ENCODE data around the gene HACD1.
"Not testable (repeated sequence)": the region's sequence is repeated elsewhere in the genome, so short reads cannot be mapped to it uniquely, and the experiment has no call there.

Gene HACD1

DNA sequence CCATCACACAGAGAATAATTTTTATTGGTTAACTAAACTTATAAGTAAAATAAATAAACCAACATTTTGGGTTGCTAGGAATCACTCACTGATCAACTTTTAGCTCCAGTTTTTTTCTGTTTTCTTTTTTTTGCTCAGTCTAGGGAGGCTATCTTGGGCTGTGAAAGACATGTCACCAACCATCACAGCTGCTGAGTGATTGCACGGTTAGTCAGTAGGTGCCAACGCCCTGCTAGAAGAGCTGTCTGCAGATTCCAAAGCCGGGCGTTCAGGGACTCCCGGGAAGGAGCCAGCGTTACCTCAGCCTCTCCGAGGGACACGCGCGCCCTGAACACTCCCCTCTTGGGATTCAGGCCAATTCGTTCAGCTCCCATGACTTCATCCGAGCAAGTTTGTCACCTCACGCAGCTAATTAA, 26.2 kb upstream of the HACD1 start:
- no peak for DNase-seq

- no peak for DNase-seq
These were observed 23.2 kb upstream of the HACD1 start for GRCh38 chr10:17640331-17640816.

DNA sequence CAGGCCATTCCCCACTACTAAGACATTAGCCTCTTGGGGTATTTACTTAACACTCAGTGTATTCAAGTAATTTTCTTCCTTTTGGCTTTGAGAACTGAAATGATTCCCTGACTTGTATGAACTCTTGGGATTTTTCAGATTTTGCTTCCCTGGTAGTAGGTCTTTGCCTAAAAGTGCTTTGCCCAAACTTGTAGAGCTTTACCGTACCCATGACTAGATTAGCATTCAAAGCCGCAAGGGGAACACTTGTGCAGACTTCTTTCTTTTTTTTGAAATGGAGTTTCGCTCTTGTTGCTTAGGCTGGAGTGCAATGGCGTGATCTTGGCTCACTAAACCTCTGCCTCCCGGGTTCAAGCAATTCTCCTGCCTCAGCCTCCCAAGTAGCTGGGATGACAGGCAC, 20.7 kb upstream of the HACD1 start:
- no peak for DNase-seq

GRCh38 chr10:17633353-17633752, 16.2 kb upstream of the HACD1 start:
- DNase-seq, result no peak

DNA sequence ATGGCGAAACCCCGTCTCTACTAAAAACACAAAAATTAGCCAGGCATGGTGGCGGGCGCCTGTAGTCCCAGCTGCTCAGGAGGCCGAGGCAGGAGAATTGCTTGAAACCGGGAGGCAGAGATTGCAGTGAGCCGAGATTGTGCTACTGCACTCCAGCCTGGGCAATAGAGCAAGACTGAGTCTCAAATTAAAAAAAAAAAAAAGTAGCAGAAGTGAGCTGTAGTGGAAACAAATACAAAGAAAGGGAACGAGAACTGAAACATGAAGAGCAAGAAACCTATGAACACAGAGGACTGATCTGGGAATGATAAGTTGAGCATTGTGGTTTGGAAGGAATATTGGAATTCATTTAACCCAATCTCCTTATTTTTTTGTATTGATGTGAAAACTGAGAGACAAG, 15.4 kb upstream of the HACD1 start:
- not testable (repeated sequence) for DNase-seq

GRCh38 chr10:17626656-17627055, 9.5 kb upstream of the HACD1 start:
- DNase-seq, result no peak

DNA sequence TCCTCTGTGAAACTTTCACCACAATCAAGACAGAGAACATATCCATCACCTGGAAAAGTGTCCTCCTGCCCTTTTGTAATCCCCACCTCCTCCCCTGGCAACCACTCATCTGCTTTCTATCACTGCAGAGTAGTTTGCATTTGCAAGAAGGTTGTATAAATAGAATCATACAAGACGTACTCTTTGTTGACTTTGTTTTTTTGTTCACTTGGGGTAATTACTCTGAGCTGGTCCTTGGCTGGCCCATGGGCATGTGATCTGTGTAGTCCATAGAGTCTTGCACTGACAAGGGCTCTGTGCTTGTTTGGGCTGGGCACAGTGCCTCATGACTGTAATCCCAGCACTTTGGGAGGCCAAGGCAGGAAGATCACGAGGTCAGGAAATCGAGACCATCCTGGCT, 7.8 kb upstream of the HACD1 start:
- DNase-seq, result no peak

- no peak for DNase-seq
These were observed 4.9 kb upstream of the HACD1 start for GRCh38 chr10:17622061-17622460.

DNA sequence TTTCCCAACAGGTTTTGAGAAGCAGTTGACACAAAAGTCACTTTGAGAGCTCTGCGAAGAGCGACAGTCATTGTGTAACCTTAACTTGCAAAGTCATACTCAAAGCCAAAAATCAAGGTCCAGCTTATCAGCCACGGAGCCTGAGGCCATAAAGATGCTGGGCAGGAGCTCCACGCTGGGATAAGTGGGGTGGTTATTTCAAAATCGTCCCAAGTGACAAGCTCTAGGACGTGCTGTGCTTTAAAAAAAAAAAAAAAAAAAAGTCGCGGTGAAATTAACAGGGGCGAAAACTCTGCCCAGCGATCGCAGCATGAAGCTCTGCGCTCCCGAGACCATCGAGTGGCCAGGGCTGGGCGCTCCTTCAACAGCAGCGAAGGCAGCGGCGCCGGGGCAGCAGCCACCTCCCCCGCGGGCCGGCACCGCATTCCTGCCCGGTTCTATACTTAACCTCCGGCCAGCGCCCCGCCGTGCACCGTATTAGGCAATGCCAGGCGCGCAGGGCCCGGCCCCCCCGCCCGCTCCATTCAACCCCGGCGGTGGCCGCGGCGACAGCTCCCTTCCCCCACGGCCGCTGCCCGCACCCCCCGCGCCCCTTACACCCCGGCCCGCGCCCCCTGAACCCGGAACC, 657 bp downstream of the HACD1 start:
- DNase-seq, result peak; percentile 46

DNA sequence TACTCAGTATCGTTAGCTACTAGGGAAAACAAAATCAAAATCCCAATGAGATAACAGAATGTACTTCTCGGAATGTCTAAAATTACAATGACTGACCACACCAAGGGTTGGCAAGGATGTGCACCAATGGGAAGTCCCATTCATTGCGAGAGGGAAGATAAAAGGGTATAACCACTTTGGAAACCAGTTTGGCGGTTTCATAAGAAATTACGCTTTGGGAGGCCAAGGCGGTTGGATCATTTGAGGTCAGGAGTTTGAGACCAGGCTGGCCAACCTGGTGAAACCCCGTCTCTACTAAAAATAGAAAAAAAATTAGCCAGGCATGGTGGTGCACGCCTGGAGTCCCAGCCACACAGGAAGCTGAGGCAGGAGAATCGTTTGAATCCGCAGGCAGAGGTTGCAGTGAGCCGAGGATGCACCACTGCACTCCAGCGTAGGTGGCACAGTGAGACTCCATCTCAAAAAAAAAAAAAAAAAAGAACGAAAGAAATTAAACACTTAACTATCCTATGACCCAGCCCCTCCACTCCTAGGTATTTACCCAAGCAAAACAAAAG, 7.6 kb downstream of the HACD1 start:
- no peak for DNase-seq

GRCh38 chr10:17607603-17608332, 9.4 kb downstream of the HACD1 start:
- DNase-seq, result no peak

DNA sequence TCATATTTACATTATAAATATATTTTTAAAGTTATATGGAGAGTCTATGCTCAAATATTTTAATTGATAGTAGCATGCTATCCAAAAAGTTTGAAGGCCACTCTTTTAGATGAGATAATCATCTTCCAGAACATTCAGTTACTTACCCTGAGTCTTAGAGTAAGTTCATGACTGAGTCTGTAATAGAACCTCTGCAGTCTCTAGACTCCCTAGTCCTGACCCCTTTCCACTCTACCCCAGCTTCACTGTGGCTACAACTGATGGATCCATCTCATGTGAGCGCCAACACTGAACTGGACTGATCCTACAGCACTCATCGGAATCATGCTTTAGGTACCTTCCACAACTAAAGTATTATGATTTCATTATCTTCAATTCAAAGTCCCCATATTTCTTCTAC, 10.1 kb downstream of the HACD1 start:
- DNase-seq, result no peak

DNA sequence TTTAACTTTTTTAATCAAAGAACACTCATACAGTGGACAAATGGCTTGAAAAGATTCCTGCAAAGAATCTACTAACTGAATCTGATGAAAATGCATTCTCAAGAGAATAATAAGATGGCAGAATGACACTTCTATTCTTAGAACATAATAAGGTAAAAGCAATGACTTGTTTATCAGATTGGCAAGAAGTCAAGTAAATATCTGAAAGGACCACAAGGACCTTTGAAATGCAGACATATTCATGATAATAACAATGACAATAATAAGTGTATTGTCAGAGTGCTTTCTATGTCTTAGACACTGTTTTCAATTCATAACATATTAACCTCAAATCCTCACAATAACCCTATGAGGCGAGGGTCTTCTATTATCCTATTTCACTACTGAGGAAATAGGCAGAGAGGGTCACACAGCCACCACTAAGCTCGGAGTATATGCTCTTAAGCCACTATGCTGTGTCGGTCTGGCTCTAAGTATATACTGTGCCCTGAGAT, 10.6 kb downstream of the HACD1 start:
- no peak for DNase-seq

DNA sequence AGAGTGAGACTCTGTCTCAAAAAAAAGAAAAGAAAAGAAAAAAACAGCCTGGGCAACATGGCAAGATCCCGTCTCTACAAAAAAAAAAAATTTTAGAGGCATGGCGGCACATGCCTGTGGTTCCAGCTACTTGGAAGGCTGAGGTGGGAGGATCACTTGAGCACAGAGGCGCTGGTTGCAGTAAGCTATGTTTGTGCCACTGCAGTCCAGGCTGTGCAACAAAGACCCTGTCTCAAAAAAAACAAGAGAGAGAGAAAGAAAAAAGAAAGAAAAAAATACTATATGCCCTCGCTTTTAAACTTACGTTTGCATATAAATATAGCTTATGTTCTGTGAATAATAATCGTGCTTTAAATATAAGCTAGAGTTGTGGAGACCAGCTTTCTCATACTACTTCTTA, 11.2 kb downstream of the HACD1 start:
- DNase-seq, result no peak

DNA sequence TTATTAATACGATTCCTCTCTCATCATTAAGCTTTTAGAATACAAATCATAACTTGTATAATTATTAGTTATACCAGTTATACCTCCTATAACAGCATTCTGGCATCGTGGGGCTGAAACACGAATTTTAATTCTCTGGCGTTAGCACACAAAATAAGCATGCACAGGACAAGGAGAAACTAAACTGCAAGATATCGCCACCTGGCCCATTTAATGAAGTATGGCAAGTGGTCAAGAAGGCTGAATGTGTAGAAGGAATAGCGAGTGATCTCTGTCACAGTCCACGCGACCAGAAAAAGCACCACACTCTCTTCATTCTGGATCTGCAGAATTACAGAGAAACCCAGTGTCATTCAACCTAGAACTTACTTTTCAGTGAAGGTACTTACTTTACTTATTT, 18.1 kb downstream of the HACD1 start:
- DNase-seq, result no peak

GRCh38 chr10:17597386-17597785, 19.8 kb downstream of the HACD1 start:
- no peak for DNase-seq

DNA sequence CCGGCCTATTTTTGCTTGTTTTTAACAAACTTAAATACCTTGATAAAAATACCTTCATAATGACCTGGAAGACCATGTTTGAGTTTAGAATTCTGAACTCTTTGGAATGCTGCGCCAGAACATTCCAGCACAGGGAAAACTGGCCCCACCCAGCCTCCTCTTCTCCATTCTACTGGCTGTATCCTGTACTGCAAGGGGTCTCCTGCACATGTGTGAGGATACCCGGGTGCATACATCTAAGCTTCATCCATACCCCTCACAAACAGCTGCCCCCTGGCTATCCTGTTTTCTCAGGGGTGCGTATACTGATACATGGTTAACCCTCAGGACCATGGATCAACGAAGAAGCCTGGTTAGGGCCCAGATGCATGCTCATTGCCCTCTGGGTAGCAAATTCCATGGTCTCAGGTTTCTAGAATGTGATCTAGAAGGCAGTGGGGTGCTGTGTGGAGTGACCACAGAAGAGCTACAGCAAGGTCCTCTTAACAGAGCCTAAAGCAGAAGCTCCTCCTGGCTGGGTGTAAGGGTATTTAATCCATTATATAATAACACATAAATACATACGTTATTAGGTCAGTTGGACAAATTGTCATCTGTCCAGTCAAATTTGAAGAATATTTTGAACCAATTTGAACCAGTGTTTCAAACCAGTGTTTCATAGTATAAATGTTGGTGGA, 26.1 kb downstream of the HACD1 start:
- DNase-seq, result no peak

DNA sequence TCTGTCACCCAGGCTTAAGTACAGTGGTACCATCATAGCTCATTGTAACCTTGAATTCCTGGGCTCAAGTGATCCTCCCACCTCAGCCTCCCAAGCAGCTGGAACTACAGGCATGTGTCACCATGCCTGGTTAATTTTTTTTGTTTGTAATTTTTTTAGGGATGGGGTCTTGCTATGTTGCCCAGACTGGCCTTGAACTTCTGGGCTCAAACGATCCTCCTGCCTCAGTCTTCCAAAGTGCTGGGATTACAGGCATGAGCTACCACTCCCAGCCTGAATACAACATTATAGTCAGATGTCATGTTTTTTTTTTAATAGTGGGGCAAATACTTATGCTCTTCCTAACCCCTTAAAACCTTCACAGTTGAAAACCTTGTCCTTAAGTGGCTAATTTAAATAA, 27.9 kb downstream of the HACD1 start:
- not testable (repeated sequence) for DNase-seq

GRCh38 chr10:17588420-17588819, 28.8 kb downstream of the HACD1 start:
- DNase-seq, result no peak

DNA sequence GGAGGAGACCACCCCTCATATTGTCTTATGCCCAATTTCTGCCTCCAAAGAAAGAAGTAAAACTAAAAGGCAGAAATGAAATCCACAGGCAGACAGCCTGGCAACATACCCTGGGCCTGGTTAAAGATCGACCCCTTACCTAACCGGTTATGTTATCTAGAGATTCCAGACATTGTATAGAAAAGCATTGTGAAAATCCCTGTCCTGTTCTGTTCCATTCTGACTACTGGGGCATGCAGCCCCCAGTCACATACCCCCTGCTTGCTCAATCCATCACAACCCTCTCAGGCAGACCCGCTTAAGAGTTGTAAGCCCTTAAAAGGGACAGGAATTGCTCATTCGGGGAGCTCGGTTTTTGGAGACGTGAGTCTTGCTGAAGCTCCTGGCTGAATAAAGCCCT, 29.9 kb downstream of the HACD1 start:
- DNase-seq, result not testable (repeated sequence)

GRCh38 chr10:17586821-17587234, 30.3 kb downstream of the HACD1 start:
- no peak for DNase-seq

DNA sequence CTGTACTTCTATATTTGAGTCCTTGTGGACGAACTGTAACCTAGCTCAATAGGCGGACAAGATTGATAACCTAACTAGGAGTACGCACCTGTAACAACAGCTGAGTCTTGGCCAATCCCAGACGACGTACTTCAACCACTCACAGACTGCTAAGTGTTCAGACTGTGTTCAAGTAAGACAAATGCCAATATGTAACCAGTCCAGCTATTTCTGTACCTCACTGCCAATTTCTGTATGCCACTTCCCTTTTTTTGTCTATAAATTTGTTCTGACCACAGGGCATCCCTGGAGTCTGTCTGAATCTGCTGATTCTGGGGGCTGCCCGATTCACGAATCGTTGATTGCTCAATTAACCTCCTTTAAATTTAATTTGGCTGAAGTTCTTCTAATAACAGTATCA, 32.2 kb downstream of the HACD1 start:
- DNase-seq, result no peak

DNA sequence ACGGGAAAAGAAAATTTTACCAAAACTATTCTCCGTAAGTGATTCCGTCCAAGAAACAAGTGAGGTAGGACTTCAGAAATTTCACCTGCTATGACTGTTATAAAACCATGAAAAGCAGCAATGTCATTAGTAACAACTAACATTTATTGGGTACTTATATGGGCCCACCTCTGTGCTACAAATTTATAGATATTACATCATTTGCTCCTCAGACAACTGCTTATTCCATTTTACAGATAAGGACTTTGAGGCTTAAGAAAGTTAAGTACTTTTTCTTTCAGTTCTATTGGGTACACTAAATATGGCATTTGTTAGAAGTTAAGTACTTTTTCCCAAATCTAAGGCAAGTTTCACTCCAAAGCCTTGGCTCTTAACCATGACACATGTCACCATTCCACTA, 36.3 kb downstream of the HACD1 start:
- DNase-seq, result no peak

GRCh38 chr10:17578603-17579002, 38.6 kb downstream of the HACD1 start:
- no peak for DNase-seq

Data from activated T-cell treated with anti-CD3 and anti-CD28 coated beads, Interleukin-2, amount 50 U/mL, for 1 hour (primary cell).